ENCODE data around the gene DGKD.
"Not testable (repeated sequence)": the region's sequence is repeated elsewhere in the genome, so short reads cannot be mapped to it uniquely, and the experiment has no call there.

The DGKD gene

DNA sequence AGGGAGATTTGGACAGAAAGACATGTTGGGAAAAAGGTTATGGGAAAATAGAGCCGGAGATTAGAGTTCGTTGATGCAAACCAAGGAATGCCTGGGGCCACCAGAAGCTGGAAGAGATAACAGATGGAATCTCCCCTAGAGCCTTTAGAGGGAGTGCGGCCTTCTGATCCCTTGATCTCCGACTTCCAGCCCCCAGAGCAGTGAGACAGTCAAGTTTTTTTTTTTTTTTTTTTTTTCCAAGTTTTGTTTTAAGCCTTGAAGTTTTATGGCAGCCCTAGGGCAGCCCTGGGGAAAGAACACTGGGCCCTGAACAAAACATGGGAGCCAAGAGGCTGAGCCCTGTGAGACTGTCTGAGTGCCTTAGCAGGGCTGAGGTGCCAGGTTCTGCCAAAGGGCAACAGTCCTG is 6.5 kb downstream of the DGKD start:
- in situ Hi-C loops (cut with MboI; ENCODE audit: low sequenced_read_pairs): no loop called here

DNA sequence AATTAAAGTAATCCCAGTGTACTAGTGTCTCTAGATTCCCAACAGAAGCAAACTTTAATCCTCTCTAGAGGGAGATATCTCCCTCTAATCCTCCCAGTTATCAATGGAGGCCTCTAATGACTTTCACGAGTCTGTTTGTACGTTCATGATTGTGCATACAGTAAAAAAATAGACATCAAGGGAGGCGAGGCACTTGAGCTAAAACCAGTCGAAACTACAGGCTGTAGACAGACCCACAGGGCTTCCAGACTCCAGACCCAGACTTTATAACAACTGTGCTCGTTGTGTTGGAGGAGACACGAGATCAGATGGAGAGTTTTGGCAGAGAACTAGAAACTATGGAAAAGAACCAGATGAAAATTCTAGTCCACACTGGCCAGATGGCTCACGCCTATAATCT is 7.0 kb downstream of the DGKD start:
- in situ Hi-C loops (cut with MboI; ENCODE audit: low sequenced_read_pairs): no loop called here

DNA sequence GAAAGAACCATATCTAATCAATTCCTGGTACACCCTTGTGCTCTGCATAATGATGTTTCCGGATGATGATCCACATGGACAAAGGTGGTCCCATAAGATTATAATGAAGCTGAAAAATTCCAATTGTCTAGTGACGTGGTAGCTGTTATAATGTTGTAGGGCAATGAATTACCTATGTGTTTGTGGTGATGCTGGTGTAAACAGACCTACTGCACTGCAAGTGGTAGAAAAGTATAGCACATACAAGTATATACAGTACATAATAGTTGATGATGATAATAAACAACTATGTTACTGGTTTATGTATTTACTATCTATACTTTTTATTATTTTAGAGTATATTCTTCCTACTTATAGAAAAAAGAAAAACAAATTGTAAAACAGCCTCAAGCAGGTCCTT is 8.4 kb downstream of the DGKD start:
- in situ Hi-C loops (cut with MboI; ENCODE audit: low sequenced_read_pairs): no loop called here

DNA sequence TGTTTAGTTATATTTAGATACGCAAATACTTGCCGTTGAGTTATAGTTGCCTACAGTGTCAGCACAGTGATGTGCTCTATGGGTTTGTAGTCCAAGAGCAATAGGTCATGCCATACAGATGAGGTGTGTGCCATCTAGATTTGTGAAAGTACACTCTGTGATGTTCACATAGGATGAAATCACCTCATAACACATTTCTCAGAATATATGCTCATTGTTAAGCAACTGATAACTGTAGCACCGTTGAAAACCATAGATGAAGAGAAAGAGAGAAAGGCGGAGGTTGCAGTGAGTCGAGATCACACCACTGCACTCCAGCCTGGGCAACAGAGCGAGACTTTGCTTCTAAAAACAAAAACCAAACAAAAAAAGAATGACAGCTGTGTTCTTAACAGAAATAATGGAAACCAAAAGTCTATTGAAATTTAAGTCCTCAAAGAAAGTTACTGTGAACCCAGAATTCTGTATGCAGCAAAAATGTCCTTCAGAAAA is 9.5 kb downstream of the DGKD start:
- in situ Hi-C loops (cut with MboI; ENCODE audit: low sequenced_read_pairs): no loop called here

DNA sequence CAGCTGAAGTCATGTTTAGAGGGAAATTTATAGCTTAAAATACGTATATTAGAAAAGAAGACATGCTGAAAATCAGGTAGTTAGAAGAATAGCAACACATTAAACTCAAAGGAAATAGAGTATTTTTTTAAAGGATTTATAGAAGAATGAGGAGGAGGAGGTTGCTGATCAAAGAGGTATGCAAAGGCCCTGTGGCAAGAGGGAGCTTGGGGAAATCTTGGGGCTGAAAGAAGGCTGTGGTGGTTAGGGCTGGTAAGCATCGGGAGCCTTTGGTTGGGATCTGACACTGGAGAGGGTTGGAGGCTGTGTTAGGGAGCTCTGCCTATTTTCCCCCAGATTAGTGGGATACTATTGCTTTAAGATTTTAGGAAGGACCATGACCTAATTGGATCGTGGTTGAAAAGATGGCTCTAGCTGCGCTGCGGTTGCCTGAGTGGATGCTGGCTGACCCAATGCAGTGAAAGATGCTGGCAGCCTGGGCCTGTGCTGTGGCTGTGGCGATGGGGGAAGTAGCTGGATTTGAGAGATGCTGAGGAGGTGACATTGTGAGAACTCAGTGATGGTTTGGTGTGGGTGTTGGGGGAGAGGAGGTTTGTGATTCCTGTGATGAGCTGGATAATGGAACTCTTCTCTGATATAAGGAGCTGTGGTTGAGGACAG is 11.7 kb downstream of the DGKD start:
- in situ Hi-C loops (cut with MboI; ENCODE audit: low sequenced_read_pairs): no loop called here

DNA sequence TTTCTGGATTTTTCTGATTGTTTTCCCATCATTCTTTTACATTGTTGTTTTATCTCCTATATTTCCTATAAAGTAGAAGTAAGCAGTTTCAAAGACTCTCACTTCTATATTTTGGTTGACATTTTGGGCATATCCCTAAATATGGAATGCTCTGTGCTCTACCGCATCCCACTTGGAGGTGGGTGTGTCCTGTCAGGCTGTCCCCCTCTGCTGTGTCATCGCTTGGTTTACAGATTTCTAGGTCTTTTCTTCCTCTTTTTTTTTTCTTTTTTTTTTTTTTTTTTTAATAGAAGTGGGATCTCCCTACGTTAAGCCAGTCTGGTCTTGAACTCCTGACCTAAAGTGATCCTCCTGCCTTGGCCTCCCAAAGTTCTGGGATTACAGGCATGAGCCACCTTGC is 13.3 kb downstream of the DGKD start:
- in situ Hi-C loops (cut with MboI; ENCODE audit: low sequenced_read_pairs): no loop called here

DNA sequence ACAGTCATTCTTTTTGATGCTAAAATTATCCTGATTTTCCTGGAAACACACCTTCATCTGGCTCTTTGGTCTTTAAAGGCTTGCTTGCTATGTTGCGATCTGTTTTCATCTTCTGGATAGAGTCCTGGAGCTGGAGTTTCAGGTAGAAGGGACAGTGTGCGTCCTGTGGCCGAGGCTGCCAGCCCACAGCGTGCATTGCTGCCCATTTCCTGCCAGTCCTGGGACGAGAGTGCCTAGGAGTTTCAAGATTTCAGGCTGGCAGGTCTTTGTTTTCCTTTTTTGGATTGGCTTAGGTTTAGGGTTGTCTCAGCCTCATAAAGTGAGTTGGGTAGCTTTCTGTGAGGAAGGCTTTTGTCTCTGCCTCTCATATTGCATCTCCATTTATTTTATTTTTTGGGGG is 14.5 kb downstream of the DGKD start:
- in situ Hi-C loops (cut with MboI; ENCODE audit: low sequenced_read_pairs): no loop called here

DNA sequence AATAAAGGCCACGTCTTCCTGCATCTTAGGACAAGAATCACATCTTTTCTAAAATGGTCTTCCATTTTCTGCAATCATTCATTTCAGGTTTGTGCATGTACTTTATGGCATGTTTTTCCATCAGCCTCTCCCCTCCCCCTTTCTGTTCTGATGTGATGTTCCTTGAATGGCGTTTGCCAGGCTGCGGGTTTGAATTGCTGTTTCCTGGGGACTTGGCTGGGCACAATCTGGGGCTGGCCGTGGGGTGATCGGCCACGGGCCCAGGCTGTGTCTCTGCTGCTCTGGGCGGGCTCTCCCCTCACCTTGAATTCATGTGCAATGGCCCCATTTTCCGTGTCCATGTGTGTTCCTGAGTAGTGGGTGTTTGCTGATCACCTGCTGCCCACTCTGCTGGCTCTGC is 15.2 kb downstream of the DGKD start:
- in situ Hi-C loops (cut with MboI; ENCODE audit: low sequenced_read_pairs): no loop called here

DNA sequence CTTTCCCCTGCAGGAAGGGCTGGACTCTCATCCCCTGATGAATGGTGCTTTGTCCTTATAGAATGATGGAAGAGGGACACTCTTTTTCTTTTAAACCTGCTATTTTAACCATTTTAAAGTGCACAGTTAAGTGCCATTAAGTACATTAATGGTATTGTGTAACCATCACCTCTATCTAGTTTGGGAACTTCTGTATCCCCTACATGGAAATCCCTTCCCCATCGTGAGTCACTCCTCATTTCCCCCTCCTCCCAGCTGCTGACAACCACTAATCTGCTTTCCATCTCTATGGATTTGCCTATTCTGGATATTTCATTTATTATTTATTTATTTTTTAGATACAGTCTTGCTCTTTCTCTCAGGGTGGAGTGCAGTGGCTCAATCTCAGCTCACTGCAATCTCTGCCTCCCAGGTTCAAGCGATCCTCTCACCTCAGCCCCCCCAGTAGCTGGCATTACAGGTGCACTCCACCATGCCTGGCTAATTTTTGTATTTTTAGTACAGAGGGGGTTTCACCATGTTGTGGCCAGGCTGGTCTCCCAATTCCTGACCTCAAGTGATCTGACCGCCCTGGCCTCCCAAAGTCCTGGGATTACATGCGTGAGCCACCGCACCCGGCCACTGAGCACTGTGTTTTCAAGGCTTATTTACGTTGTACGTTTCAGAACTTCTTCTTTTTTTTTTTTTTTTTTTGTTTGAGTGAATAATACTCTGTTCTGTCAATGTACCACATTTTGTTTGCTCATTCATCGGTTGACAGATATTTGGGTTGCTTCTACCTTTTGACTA is 15.8 kb downstream of the DGKD start:
- in situ Hi-C loops (cut with MboI; ENCODE audit: low sequenced_read_pairs): no loop called here

DNA sequence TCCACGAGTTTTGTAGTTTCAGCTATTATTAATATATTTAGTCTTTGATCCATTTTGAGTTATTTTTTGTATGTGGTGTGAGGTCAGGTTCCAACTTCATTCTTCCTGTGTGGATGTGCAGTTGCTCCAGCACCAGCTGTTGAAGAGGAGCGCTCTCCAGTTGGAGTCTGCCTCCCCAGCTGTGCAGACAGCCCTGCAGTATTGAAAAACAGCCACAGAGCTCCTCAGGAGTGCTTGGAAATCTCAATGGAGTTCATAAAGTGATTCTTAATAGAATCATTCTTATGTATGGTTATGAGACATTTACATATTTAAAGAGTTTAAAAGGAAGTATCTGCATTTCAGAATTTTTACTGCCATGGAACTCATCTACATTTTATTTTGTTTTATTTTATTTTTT is 17.3 kb downstream of the DGKD start:
- in situ Hi-C loops (cut with MboI; ENCODE audit: low sequenced_read_pairs): no loop called here

DNA sequence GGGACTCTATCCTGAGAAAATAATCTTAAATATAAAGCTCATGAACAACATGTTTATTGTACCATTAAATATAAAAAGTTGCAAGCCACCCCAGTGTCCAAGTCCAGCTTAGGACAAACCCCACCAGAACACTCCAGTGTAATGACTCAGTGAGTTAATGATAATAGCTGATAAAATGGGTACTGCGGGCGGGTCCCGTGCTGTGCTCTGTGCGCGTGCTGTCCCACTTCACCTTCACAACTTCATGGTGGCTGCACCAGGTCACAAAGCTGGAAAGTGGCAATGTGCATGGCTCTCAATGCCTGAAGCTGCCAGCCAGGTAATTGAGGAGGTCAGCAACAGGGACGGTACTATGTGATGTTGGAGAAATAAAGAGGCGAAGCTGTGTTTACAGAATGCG is 18.6 kb downstream of the DGKD start:
- in situ Hi-C loops (cut with MboI; ENCODE audit: low sequenced_read_pairs): no loop called here

DNA sequence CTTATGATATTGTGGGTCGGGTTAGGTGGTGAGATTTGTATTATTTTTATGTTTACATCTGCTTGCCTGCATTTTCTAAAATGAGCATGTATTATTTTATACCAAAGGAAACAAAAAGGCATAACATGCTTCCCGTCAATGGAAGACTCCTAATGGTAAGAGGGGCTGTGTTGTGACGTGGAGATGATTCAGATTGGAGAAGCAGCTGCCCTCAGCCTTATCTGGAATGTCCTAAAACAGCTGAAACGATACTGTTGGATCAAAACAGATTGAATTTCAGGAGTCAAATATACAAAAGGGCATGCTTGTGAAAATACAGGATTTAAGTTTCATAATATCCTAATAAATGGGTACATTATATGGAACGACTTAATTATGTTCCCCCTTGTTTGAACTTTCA is 19.0 kb downstream of the DGKD start:
- in situ Hi-C loops (cut with MboI; ENCODE audit: low sequenced_read_pairs): no loop called here

DNA sequence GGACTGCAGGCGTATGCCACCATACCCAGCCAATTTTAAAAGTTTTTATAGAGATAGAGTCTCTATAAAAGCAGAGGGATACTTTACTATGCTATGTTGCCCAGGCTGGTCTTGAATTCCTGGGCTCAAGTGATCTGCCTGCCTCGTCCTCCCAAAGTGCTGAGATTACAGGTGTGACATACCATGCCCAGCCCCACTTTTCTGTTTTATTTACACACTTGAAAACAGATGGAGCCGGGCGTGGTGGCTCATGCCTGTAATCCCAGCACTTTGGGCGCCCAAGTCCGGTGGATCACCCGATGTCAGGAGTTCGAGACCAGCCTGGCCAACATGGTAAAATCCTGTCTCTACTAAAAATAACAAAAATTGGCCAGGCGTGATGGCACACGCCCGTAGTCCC is 20.5 kb downstream of the DGKD start:
- in situ Hi-C loops (cut with MboI; ENCODE audit: low sequenced_read_pairs): not testable (repeated sequence)

DNA sequence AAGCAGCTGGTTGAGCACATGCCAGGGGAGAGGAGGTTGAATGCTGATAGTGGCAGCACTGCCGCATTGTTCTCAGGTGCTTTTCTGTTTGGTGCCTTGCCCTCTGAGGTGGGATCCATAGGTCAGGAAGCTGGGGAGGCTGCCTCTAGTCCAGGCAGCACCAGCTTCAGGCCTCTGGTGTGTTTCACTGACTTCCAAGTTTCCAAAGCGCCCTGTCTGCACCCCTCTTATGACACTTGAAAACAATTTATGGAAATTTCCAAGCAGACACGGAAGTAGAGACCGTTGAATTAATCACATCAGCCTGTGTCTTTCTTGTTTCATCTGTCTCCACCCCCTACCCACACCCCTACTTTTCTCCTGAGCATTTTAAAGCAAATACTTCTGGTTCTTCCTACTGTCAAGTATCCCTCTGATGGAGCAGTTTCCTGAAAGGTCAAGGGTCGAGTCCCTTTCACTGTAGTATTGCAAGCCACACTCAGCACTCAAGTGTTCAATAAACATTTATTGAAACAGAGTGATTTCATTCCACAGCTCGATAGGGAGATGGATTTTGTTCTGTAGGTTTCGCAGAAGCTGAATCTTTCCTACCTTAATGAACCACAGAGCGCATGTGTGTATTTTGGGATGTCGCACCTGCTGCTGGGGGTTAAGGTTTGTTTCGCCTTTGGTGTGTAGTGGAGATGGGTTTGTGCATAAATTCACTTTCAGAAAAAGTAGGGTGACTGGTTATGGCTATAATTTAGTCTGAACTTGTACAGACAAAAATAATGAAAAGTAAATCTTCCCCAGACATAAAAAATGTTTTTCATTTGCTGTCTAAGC is 21.4 kb downstream of the DGKD start:
- in situ Hi-C loops (cut with MboI; ENCODE audit: low sequenced_read_pairs): no loop called here

DNA sequence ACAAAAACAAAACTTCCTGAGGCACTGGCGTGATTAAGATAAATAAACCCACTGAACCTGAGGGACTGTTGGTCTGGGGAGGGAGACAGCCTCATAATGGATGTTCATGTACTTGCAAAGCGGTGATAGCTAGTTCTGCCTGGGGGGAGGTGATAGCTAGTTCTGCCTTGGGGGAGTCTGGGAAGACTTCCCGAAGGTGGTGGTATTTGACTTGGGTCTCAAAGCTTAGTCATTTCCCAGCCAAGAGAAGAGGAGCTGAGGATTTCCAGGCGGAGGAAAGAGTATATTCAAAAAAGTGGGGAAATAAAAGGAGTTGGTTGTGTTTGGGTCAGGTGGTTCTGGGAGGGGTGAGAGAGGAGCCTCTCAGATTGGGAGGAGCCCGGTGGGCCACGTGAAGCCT is 24.7 kb downstream of the DGKD start:
- in situ Hi-C loops (cut with MboI; ENCODE audit: low sequenced_read_pairs): no loop called here

DNA sequence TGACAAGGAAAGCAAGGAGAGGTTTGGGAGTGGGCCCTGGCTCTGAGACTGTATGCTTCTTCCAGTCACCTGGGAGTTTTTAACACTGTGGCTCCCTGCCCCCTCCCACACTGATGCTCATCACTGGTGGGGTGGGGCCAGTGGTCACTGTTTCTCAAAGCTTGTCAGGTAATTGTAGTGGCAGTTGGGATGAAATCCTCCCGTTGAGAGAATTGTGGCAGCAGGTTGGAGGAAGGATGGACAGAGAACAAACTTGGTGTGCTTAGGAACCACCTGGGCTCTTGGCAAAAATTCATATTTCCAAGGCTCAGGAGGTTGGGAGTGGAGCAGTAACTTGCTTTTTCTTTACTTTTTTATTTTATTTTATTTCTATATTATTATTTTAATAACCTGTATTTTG is 25.1 kb downstream of the DGKD start:
- in situ Hi-C loops (cut with MboI; ENCODE audit: low sequenced_read_pairs): no loop called here

DNA sequence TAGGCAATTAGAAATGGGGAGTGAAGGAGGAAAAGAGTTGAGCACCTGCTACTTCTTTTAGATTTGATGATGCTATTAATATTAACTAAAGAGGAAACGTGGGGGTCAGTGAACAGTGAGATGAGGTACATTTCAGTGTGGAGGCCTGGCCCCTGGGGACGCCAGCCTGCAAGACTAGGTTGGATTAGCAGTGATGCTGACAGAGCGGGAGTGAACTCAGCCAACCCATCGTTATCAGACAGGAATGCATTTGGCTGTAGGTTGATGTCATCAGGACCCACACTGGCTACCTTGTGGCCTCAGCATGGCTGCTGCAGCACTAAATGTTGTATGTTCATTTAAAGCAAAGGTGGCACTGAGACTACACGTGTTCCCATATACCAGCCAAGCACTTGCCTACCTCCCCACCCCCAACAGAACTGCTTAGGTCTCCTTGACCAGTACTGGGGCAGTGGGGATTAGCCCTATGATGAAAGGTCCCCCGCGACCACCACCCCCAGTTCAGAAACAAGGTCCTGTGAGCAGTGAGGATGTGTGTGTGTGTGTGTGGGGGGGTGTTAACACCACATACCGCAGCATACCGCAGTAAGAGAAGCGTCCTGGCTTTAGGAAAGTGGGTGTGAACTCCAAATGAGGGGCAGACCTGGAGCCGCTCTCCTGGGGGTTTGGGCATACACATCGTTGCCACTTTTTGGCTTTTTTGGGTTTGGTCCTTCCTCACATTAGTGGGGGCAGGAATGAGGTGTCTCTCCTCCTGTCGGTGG is 26.0 kb downstream of the DGKD start:
- in situ Hi-C loops (cut with MboI; ENCODE audit: low sequenced_read_pairs): no loop called here

DNA sequence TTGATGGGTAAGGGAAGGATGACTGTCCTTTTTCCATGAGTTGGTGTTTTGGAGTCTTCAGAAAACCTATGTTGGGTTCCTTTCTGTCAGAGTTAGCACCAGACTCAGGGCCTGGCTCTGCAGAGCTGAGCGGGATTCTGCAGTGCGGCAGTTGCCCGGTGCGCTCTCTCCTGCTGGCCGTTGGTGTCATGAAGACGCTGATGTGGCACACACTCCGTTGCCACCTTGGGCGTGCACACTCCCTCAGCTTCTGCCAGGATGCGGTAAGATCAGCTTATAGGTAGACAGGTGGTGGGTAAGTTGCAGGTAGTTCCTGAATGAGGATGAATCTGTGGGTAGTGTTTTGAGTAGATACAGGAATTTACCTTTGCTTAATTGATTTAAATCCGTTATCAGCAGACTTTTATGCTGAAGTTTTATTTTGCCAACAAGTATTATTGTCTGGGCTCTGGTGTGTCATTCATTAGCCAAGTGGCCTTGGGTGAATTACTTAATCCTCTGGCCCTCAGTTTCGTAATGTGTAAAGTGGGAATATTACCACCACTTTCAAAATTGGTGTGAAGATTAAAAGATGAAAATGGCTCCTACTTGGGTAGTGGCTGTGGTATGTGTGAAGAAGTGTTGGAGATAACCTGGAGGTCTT is 26.8 kb downstream of the DGKD start:
- in situ Hi-C loops (cut with MboI; ENCODE audit: low sequenced_read_pairs): no loop called here

DNA sequence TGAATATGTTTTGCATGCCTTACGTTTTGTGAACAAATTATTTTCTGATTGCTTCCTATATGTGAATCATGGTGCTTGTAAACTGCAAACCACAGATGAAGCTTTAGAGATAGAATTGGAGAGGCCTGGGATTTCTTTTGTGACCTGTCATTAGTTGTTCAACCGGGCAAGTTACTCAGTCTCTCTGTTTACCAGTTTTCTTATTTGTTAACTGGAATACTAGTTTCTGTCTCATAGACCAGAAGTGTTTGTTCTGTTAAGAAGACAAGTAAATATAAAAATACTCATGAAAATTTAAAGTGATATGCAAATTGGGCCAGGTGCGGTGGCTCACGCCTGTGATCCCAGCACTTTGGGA is 27.3 kb downstream of the DGKD start:
- in situ Hi-C loops (cut with MboI; ENCODE audit: low sequenced_read_pairs): no loop called here

DNA sequence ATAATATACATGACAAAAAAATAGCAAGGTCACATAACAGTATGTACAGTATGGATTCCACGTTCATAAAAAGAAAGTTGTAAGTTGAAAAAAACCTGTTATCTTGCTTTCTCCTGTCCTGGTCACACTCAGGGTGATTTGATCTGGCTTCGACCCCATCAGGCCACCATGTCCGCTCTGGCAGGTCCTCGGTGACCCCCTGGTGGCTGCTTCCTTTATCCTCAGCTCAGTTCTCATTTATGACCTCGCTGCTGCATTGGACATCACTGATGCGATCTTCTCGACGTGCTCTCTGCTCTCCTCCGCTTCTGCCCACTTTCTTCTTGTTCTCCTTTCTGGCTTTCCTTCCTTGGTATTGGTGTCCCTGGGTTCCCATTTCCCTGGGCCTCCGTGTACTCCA is 29.7 kb downstream of the DGKD start:
- in situ Hi-C loops (cut with MboI; ENCODE audit: low sequenced_read_pairs): no loop called here
